NCI-H2196 treated with DMSO at 0.1 percent for 48 hours (cell line): ENCODE results near the gene PPFIBP1.
"Not testable (repeated sequence)": the region's sequence is repeated elsewhere in the genome, so short reads cannot be mapped to it uniquely, and the experiment has no call there.

Experiments
- DNase-seq: peaks from one replicate; lab custom pipeline; 2025; ENCODE audit not compliant: unreplicated experiment; lab: John Stamatoyannopoulos, UW

PPFIBP1 gene

GRCh38 chr12:27564612-27565213, 40.7 kb downstream of the PPFIBP1 start:
- DNase-seq: no peak

DNA sequence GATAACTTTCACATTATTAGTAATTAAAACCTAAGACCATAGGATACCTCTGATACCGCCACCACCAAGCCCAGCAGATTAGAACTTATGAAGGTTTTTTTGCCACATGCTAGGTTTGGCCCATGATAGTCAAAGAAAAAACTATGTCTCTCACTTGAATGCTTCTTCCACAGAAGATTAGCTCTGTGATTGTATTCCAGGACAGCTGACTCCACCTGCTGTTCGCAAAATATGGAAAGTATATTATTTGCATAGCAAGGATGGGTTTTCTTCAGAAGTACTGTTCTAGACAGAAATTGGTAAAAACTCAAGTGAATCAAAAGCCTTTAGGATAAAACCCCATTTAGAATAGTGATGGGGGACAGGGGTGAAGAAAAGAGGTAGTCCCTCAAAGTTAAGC, 42.2 kb downstream of the PPFIBP1 start:
- DNase-seq: no peak

GRCh38 chr12:27566626-27567025, 42.6 kb downstream of the PPFIBP1 start:
- no peak for DNase-seq

- no peak for DNase-seq
Measured at GRCh38 chr12:27571463-27571862, 47.5 kb downstream of the PPFIBP1 start.

DNA sequence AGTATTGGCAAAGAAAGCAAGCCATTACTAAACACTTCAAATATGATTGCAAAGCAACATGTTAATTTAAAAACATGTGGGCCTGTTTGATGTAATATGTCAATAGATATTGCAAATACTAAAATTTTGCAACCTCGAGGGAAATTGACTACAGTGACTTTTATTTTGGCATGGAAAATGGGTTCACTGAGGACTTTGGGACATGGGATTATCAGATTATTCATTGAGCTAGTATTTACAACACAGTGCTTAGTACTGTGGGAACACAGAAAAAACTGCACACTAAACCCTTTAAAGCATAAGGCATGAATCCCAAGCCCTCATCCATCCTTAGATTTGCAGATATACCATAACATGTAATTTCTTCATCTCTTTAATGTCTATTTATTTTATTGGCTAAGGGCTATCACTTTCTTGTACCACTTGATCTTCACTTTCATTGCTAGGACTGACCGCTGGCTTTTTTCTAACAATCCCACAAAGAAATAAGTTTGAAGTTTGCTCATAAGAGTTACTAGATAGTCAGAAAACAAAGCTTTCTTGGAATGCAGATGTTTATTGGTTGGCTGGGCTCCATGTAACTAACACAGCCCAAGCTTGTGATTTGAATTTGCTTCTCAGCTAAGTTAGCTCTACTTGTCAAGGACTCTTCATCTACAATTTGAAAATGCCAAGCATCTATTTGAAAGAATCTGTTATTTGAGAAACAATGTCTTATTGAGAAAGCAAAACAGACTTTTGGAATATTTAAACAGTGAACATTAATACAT, 48.7 kb downstream of the PPFIBP1 start:
- no peak for DNase-seq

GRCh38 chr12:27573972-27574371, 50.0 kb downstream of the PPFIBP1 start:
- no peak for DNase-seq

GRCh38 chr12:27575090-27575761, 51.2 kb downstream of the PPFIBP1 start:
- DNase-seq: no peak

- DNase-seq: no peak
Measured at GRCh38 chr12:27575762-27576118, 51.7 kb downstream of the PPFIBP1 start.

GRCh38 chr12:27576667-27577347, 52.8 kb downstream of the PPFIBP1 start:
- no peak for DNase-seq

GRCh38 chr12:27577688-27578087, 53.7 kb downstream of the PPFIBP1 start:
- no peak for DNase-seq

DNA sequence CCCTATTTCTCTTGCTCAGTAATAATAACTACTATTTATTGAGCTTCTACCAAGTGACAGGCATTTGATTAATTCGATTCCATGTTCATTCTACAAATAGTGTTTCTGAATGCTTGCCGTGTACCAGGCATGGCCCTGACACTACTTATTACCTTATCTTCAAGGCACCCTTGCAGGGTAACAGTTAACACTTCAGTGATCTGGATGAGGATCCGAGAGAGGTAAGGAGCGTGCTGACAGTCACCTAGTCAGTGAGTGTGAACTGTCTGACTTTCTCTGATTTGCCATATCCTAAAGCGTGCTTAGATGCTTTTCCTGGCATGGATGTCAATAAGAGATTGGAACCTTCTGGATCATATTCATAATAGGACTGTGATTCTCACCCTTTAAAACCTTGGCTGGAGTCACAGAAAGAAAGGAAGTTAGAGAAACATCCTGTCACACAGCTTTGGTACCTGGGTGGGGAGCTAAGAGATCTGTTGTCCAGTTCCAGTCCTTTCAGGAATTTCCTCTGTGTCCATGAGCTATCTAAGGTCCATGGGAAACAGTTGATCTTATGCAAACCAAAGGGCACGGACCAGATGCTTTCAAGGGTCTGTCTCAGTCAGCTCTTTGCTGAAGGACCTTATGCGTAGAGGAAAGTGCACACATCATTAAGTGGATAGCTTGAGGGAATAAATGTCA, 54.8 kb downstream of the PPFIBP1 start:
- no peak for DNase-seq

GRCh38 chr12:27580561-27581330, 56.7 kb downstream of the PPFIBP1 start:
- DNase-seq: no peak

DNA sequence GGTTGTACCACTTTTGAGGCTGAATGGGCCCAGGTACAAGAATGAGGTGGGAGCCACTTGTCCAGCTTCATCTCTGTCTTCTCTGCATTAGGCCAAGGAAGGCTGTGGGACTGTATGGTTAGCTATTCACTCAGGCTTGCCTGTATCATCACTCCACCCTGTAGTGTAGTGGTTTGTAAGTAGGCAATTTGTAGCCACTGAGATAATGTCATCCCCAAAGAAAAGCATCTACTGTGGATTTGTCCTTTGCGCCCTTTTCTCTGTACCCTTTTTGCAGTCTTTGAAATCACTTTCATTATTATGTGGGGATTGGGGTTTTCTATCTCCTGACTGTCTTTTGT, 57.3 kb downstream of the PPFIBP1 start:
- not testable (repeated sequence) for DNase-seq

DNA sequence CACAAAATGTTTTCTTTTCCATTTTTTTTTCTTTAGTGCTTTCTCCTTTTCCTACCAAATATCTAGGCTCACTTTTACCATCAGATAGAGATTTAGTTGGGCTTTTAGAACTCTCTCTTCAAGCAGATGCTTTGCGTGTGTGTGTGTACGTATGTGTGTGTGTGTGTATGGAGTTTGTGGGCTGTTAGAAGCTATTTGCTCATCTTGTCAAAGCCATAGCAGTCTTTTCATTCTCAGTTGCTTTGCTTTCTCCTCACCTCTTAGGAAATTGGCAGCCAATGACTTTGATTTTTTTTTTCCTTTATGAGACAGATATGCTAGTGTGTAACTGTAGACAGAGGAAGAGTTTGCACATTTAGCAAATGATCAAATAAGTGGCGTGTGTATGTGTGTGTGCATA, 57.8 kb downstream of the PPFIBP1 start:
- DNase-seq: not testable (repeated sequence)

DNA sequence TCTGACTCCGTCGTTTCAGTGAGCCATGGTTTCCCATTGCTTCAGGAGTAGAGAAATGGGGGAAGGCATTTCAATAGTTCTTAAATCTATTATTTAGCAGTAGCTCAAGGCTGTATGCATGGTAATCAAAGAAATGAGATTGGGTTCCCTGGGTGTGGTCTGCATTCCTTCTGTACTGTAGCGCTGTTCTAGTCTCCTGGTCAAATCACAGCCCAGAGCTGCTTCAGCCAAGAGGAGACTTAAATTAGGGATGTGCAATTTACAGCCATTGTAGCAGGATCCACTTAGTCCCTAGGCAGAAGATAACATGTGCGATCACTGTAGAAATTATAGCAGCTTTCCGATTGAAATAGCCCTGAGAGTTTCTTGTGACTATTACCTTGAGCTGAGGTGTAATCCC, 58.4 kb downstream of the PPFIBP1 start:
- not testable (repeated sequence) for DNase-seq

DNA sequence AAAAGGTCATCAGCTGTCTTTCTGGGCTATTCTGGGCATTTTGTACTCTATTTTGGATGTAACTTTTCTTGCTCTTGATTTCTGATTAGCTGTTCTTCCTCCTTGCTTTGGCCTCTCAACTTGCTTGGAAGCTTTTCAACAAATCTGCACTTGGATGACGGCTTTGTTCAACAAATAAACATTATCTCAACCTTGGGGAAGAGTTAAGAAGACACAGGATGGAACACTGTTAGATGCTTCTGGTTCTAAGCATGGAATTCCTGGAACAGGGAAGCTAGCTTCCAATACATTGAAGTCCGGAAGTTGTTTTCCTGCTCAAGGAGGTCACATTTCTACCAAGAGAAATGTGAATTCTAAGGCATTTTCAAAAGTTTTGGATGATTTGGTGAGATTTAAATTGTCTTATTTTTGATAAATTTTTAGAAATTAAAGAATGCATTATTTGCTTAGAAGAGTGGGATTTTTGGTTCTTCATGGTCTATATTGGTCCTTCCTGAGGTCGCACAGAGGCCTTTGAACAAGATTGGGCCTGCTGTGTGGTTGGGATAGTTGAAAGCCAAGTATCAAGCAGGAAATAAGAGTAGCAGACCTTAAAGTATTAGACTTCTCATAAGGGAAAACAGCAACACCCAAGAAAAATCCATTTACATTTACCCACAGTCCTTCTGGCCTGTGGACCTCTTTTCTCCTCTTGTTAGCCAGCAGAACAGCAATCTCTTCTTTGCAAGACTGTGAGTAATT, 59.2 kb downstream of the PPFIBP1 start:
- DNase-seq: no peak

GRCh38 chr12:27583981-27584380, 60.0 kb downstream of the PPFIBP1 start:
- no peak for DNase-seq

GRCh38 chr12:27585739-27586265, 61.8 kb downstream of the PPFIBP1 start:
- DNase-seq: no peak

DNA sequence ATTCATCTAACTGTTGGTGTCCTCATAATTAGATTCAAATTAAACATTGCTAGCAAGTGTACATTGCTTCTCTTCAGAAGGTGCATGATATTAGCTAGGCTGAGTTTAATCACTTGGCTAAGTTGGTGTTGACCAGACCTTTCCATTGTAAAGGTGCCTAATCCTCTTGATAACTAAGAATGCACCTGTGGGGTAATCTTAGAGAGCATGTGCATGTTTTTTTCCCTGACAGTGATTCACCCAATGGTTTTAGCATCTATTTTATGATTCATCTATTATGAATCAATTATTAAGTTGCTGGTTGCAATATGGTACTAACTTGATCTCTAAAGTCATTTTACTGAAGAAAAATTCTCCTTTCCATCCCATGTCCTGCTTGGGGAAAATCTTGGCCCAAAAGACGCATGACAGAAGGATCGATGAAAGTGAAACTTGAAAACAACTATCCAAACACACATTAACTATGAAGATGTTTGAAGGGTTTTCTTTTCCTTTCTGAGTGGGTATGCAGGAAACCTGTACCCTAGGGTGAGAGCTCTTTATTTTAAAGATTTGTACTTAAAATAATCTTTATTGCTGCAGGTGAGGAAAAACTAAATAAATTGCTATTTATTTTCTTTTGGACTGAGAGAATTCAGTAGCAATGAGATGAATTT, 64.2 kb downstream of the PPFIBP1 start:
- DNase-seq: not testable (repeated sequence)
